AG08395 (cell line): ENCODE data around the gene WFS1.
A peak's percentile ranks its signal among the peaks of the same experiment; 100 is the strongest.

Experiments used
- DNase-seq: peaks from one replicate; pipeline ENCODE4 v3.0.0; 2012; ENCODE audit warnings: mixed read lengths, low spot score

The WFS1 gene

DNA sequence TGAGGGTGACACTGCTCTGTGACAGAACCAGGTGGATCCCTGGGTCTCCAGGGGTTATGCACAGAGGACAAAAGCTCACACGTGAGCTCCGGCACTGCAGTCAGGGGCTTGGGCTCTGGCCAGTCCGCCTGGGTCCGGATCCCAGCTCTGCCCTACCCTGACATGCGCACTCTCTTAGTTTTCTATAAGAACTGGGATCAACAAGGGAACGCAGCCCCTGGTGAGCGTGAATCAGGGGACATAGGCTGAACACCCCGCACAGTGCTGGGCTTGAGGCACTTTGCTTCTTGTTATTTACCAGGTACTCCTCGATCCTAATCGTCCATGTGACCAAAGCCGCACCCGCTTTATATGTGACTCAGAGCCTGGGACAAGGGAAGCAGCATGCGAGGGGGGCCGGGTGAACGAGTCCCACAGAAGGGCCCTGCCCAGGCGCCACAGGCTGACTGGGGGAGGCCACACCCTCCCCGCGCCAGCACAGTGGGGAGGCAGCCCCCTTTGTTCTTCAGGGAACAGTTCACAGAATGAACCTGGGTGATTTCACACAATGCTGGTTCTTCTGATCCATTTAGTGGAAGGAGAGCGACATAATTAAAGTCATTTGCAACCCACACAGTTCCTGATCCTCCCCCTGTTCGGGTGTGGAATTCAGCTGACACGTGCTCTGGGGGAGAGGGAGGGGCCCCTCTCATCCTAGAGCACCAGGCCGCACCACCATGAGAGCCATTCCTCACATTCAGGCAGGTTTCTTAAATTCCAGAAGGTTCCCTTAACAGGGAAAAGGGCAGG lies 55.5 kb downstream of the WFS1 start:
- no peak for DNase-seq

DNA sequence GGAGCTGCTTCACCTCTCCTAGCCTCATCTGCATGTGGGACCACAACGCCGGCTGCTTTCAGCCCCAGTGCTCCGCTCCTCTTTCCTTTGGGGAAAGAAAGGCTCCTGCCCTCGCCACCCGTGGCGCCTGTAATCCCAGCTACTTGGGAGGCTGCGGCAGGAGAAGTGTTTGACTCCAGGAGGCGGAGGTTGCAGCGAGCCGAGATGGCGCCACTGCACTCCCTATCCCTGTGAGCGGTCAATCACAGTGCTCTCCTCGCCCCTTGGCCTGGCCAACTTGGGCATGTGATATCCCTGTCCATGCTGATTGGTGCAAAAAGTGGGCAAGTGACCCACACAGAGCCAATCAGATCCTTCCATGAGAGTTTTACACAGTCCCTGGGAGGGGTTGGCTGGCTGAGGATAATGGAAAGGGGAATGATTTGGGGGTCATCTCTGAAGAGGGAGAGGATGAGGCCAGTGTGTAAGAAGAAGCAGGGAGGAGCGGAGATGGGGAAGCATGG lies 56.2 kb downstream of the WFS1 start:
- no peak for DNase-seq

- no peak for DNase-seq
Observed at GRCh38 chr4:6326312-6327060, 56.8 kb downstream of the WFS1 start.

GRCh38 chr4:6327220-6327917 lies 57.7 kb downstream of the WFS1 start:
- DNase-seq = peak; percentile 85

GRCh38 chr4:6328526-6328925 lies 58.9 kb downstream of the WFS1 start:
- DNase-seq = no peak

- no peak for DNase-seq
Observed at GRCh38 chr4:6329478-6330383, 60.1 kb downstream of the WFS1 start.

- no peak for DNase-seq
Observed at GRCh38 chr4:6330384-6330767, 60.7 kb downstream of the WFS1 start.

DNA sequence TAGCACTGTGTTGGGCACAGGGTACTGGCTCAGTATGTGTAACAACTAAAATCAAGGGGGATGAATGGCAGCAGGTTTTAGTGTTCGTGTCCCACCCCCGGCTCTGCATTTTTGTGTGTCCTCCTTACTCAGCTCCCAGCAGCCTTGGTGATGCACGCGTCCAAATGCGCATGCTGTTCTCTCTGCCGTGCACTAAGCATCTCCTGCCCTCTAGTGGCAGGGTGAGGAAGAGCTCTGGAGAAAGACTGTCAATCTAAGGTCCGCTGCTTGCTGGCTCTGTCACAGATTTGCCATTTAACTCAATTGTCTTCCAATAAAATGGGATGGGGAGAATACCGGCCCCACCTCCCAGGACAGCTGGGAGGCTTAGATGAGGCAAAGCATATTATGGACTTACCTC lies 61.4 kb downstream of the WFS1 start:
- peak; percentile 17 for DNase-seq

- no peak for DNase-seq
Observed at GRCh38 chr4:6331468-6331867, 61.8 kb downstream of the WFS1 start.

GRCh38 chr4:6332042-6332668 lies 62.5 kb downstream of the WFS1 start:
- DNase-seq = peak; percentile 59

- no peak for DNase-seq
Observed at GRCh38 chr4:6332669-6333050, 63.0 kb downstream of the WFS1 start.

DNA sequence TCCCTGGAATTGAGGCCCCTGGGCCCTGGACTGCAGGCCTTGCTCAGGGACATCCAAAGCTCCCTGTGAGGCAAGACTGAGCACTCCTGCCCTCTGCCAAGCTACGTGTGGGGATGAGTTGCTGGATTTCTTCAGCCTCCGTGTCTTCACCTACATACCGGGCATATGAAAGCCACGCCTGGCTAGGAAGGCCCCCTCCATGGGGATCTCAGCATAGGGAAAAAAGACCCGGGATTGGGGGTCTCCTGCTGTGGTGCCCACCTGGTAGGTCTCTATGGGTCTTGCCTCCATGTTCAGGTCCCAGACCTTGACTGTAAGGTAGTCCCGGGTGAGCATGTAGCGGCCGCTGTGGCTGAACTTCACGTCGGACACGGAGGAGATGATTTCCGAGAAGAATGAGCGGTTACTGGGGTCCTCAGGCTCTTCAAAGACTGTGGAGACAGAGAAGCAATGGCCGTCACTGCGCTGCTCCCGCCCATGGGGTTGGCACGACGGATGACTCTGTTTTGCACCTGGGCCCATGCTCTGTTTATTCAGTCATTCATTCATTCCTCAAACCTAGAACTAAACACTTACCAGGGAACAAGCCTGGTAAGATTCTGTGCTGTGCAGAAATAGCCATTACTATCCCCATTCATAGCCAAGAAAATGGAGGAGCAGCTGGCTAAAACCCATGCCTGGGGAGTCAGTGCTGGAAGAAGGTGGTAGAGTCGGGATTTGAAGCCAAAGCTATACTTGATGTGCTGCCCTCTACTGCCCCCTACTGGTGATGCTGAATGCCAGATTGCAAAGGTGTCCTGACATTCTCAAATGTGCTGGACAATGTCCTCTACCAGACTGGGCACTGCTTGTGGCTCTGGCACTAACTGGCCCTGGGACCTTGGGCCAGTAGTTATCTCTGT lies 63.9 kb downstream of the WFS1 start:
- no peak for DNase-seq

DNA sequence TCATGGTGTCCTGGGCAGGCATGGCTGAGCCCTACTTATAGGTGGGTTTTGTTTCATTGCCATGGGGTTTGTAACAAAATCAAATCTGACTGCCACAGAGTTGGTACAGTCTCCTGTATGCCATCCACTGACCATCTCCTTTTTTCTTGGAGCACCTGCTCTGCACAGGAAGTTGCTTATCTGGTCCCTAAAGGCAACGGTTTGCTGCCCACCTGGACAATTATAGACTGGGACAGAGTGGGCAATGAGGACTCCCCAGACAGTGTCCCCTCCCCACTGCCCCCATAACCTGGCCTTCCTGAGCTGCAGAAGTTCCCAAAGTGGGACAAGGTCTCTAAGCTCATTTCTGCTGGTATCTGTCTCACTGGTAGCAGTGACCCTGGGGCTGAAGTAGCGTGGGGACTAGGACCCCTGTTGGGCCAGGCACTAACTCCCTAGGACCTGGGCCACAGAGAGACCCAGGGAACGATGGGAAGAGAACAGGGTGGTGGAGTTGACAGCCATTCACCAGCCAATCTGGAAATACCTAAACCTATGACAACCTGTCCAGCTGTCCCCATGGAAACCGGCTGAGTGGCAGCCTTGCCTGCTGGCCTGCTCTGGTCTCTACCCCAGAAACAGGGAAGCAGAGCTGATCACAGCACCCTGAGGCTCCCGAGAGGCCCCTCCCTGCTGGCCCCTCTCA lies 64.7 kb downstream of the WFS1 start:
- no peak for DNase-seq

DNA sequence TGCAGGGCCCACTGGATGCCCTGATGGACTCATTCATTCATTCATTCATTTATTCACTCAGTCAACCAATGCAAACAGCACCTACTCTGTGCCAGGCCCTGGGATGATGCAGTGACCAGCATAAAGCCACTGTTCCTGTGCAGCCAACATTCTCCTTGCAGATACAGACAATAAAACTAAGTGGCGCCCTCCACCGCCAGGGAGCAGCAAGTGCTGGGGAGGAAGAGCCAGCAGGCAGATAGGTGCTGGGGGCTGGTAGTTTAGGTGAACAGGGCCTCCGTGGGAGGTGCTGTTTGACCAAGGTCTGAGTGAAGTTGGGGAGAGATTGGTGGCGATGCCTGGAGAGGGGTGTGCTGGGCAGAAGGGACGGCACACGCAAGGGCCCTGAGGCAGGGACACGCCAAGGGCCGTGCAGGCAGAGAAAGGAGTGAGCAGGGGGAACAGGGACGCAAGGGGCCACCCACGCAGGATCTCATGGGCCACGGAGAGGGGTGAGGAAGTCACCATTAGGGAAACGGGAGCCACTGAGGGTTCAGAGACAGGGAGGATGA lies 65.5 kb downstream of the WFS1 start:
- no peak for DNase-seq

- DNase-seq = no peak
Observed at GRCh38 chr4:6336166-6336565, 66.5 kb downstream of the WFS1 start.

GRCh38 chr4:6337331-6337935 lies 67.8 kb downstream of the WFS1 start:
- no peak for DNase-seq

DNA sequence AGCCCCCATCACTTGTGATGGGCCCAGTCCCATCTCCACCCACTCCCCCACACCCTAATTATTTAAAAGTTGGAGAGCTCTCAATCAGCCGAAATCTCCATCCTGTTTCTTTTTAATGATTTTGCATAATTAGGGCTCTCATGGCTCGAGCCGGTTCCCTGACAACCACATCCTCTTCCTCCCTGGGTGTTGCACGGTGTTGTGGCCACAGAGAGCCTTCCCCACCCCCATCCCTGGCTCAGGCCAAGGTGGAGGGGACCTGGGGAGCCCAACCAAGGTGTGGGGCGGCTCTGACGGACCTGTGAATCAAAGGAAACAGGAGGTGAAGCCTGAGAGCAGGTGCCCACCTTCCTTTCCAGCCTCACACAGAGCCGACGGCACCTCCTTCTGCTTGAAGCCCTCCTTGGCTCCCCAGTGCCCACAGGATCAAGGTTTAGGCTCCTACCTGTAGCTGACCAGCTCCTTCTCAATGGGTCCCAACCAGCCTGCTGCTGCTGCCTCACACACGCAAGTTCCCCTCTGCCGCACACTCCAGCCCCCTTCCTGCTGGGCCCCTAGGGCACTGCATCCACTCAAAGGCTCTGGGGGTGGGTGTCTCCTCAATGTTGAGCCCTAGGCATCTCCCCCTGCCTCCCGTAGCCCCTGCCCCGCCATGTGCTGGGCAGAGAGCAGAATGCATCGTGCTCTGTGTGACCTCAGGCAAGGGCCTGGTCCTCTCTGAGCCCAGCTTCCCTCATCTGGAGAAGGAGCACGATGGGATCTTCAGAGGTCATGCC lies 68.7 kb downstream of the WFS1 start:
- no peak for DNase-seq
